Measurements from ENCODE around the gene MED15. TPM values are rescaled to one million over a fixed set of nuclear protein-coding genes. Genes with fewer than 3 reads are reported as not detected.

MED15 gene
- total RNA-seq, 2 experiments from 2014 or later = 94.7 to 108 TPM

Other genes with a start within 250 kb of the MED15 start
- 1 to 10 TPM; 2.1 to 2.5 TPM for gene RTN4R, start 239.3 kb upstream of the MED15 start, total RNA-seq
- 10 to 100 TPM; 21.5 TPM for gene DGCR6L, start 187.6 kb upstream of the MED15 start, total RNA-seq
- gene ZNF74, start 113.5 kb upstream of the MED15 start, total RNA-seq = 1 to 10 TPM; 7.9 to 8.0 TPM
- under 1 TPM; 0.21 to 0.30 TPM for gene SCARF2, start 69.8 kb upstream of the MED15 start, total RNA-seq
- 10 to 100 TPM; 10.1 to 11.7 TPM for gene KLHL22, start 11.8 kb upstream of the MED15 start, total RNA-seq